PC-3 (cell line): ENCODE measurements around the gene IFITM5.

ENCODE experiments used
- CTCF ChIP-seq: fragments of 300-600 bp; sonication (generic); conservative IDR thresholded peaks from 2 replicates; pipeline ENCODE4 v1.5.1; 2017; ENCODE audit warnings: antibody characterized with exemption, low read depth, mild to moderate bottlenecking, low read length
- EZH2 ChIP-seq: fragments of 300-600 bp; sonication (generic); IDR thresholded peaks from one replicate; pipeline ENCODE4 v1.6.1; 2017; ENCODE audit warnings: antibody characterized with exemption, mild to moderate bottlenecking, low read length; ENCODE audit not compliant: unreplicated experiment
- EZH2phosphoT487 ChIP-seq: fragments of 300-600 bp; sonication (generic); IDR thresholded peaks from 2 replicates; pipeline ENCODE4 v1.6.1; 2018; ENCODE audit warnings: mild to moderate bottlenecking, antibody characterized with exemption, low read length, borderline replicate concordance

- TF ChIP-seq CTCF = no peak
- no peak for TF ChIP-seq EZH2phosphoT487
- TF ChIP-seq EZH2 = no peak
Measured at GRCh38 chr11:285021-285893, 14.1 kb downstream of the IFITM5 start.
